H1 (cell line): ENCODE results near the gene MEF2A. TPM values are rescaled to one million over a fixed set of nuclear protein-coding genes. Genes with fewer than 3 reads are reported as not detected.

Experiments
- CTCF ChIA-PET: fragments of 300-600 bp; sonication (Branson Sonifier 250); formaldehyde crosslinking; loops from one replicate; lab custom pipeline; 2021; ENCODE audit not compliant: partially characterized antibody; lab: Charles Lee
- POLR2A ChIA-PET: fragments of 300-600 bp; sonication (Branson Sonifier 250); formaldehyde crosslinking; loops from one replicate; lab custom pipeline; 2021; ENCODE audit warnings: inconsistent platforms; ENCODE audit not compliant: partially characterized antibody; lab: Charles Lee
- DNase-seq, 2 experiments: peaks; one replicate each; pipeline versions ENCODE4 v3.0.0 to v3.0.0-alpha.2; 2010 to 2022; ENCODE audit warnings: low spot score in 2 of 2, low read depth in 1 of 2, mixed read lengths in 1 of 2
- FAIRE-seq: peaks from 2 replicates; lab custom pipeline; 2011; peaks lifted over from hg19 to GRCh38; lab: Jason Lieb, UNC
- H2AFZ ChIP-seq: 2 replicates; pipeline ENCODE4 v1.8.1; 2012; ENCODE audit warnings: low read length, inconsistent platforms
- H2AK5ac ChIP-seq: 2 replicates; pipeline ENCODE4 v1.6.1; 2013; ENCODE audit warnings: low read depth, low read length
- H2BK120ac ChIP-seq: replicated peaks from 2 replicates; pipeline ENCODE3; 2013; ENCODE audit warnings: low read depth, low read length, inconsistent platforms
- H2BK12ac ChIP-seq: 2 replicates; pipeline ENCODE4 v1.6.1; 2013; ENCODE audit warnings: low read depth, low read length
- H2BK15ac ChIP-seq: 2 replicates; pipeline ENCODE4 v1.6.1; 2013; ENCODE audit warnings: low read length
- H2BK20ac ChIP-seq: 2 replicates; pipeline ENCODE4 v1.6.1; 2013; ENCODE audit warnings: low read length
- H2BK5ac ChIP-seq: 2 replicates; pipeline ENCODE4 v1.6.1; 2013; ENCODE audit warnings: low read depth, low read length
- H3K14ac ChIP-seq: 2 replicates; pipeline ENCODE4 v1.6.1; 2013; ENCODE audit warnings: inconsistent platforms; ENCODE audit not compliant: insufficient read length
- H3K18ac ChIP-seq: 2 replicates; pipeline ENCODE4 v1.6.1; 2013; ENCODE audit warnings: low read length; ENCODE audit errors: extremely low read depth
- H3K23ac ChIP-seq: 2 replicates; pipeline ENCODE4 v1.6.1; 2013; ENCODE audit warnings: inconsistent platforms; ENCODE audit not compliant: insufficient read length
- H3K23me2 ChIP-seq: 2 replicates; pipeline ENCODE4 v1.6.1; 2013; ENCODE audit warnings: low read depth, low read length
- H3K27ac ChIP-seq: 2 replicates; pipeline ENCODE4 v1.6.1; 2011; ENCODE audit warnings: low read depth, low read length, inconsistent platforms
- H3K27me3 ChIP-seq, 4 experiments: replicated peaks in 1 of 4; 1 replicate in 1 of 4; 2 replicates in 3 of 4; pipeline versions ENCODE4 v1.6.1 to v1.8.1; 2011 to 2013; ENCODE audit warnings: low read length in 3 of 4, mild to moderate bottlenecking in 3 of 4, inconsistent platforms in 2 of 4, mixed read lengths in 2 of 4, moderate library complexity in 1 of 4; ENCODE audit not compliant: control insufficient read depth in 3 of 4, insufficient read depth in 3 of 4; ENCODE audit errors: extremely low read depth in 1 of 4
- H3K36me3 ChIP-seq, 4 experiments: 2 replicates each; pipeline versions ENCODE4 v1.6.1 to v1.8.1; 2011 to 2013; ENCODE audit warnings: mild to moderate bottlenecking in 4 of 4, low read length in 3 of 4, moderate library complexity in 2 of 4, control low read depth in 1 of 4, inconsistent platforms in 1 of 4; ENCODE audit not compliant: insufficient read depth in 4 of 4, control insufficient read depth in 2 of 4
- H3K4ac ChIP-seq: replicated peaks from 2 replicates; pipeline ENCODE3; 2013; ENCODE audit warnings: low read length, low read depth, mixed read lengths, inconsistent platforms; ENCODE audit not compliant: insufficient read length
- H3K4me1 ChIP-seq, 4 experiments: replicated peaks in 1 of 4; 1 replicate in 1 of 4; 2 replicates in 3 of 4; pipeline versions ENCODE4 v1.6.1 to v1.8.1; 2011 to 2013; ENCODE audit warnings: low read length in 3 of 4, inconsistent platforms in 2 of 4, mixed read lengths in 1 of 4; ENCODE audit not compliant: insufficient read depth in 4 of 4, control insufficient read depth in 3 of 4
- H3K4me2 ChIP-seq, 2 experiments: 2 replicates each; pipeline versions ENCODE4 v1.6.1 to v1.8.1; 2011 to 2013; ENCODE audit warnings: low read depth in 2 of 2, low read length in 2 of 2, control low read depth in 1 of 2, inconsistent platforms in 1 of 2, mild to moderate bottlenecking in 1 of 2; ENCODE audit not compliant: insufficient read depth in 1 of 2
- H3K4me3 ChIP-seq, 4 experiments: fragments of 200-600, 300-600 bp in 1 of 4; sonication (generic), shearing (Covaris generic), sonication (Bioruptor Twin) in 1 of 4; 2 replicates each; pipeline versions ENCODE4 v1.5.1 to v1.8.1; 2011 to 2016; ENCODE audit warnings: low read length in 4 of 4, low read depth in 3 of 4, control low read depth in 2 of 4, inconsistent platforms in 2 of 4, mild to moderate bottlenecking in 2 of 4, mixed read lengths in 1 of 4, moderate library complexity in 1 of 4; ENCODE audit not compliant: insufficient read depth in 2 of 4; ENCODE audit errors: extremely low read depth in 1 of 4
- H3K56ac ChIP-seq: replicated peaks from 2 replicates; pipeline ENCODE3; 2013; ENCODE audit warnings: low read depth, mild to moderate bottlenecking, mixed read lengths, low read length, inconsistent platforms; ENCODE audit not compliant: insufficient read length
- H3K79me1 ChIP-seq: 2 replicates; pipeline ENCODE4 v1.6.1; 2013; ENCODE audit warnings: low read depth, low read length, control low read depth
- H3K79me2 ChIP-seq, 2 experiments: 2 replicates each; pipeline versions ENCODE4 v1.6.1 to v1.8.1; 2012 to 2013; ENCODE audit warnings: low read length in 2 of 2, mild to moderate bottlenecking in 2 of 2, inconsistent platforms in 1 of 2; ENCODE audit not compliant: insufficient read depth in 2 of 2, control insufficient read depth in 1 of 2
- H3K9ac ChIP-seq, 4 experiments: replicated peaks in 1 of 4; 1 replicate in 1 of 4; 2 replicates in 3 of 4; pipeline versions ENCODE4 v1.6.1 to v1.8.1; 2011 to 2013; ENCODE audit warnings: low read depth in 3 of 4, low read length in 3 of 4, control low read depth in 2 of 4, mild to moderate bottlenecking in 2 of 4, moderate library complexity in 2 of 4, inconsistent platforms in 1 of 4; ENCODE audit errors: extremely low read depth in 1 of 4
- H3K9me3 ChIP-seq, 2 experiments: 2 replicates each; pipeline versions ENCODE4 v1.6.1 to v1.8.1; 2012 to 2013; ENCODE audit warnings: mild to moderate bottlenecking in 2 of 2, moderate library complexity in 2 of 2, control low read depth in 1 of 2, inconsistent platforms in 1 of 2, low read depth in 1 of 2, low read length in 1 of 2, mixed read lengths in 1 of 2; ENCODE audit not compliant: insufficient read depth in 2 of 2
- H4K20me1 ChIP-seq, 2 experiments: replicated peaks in 1 of 2; 2 replicates each; pipeline versions ENCODE3 to v1.8.1; 2011 to 2013; ENCODE audit warnings: inconsistent platforms in 2 of 2, low read length in 2 of 2, mild to moderate bottlenecking in 1 of 2; ENCODE audit not compliant: insufficient read depth in 2 of 2, control insufficient read depth in 1 of 2
- H4K5ac ChIP-seq: 2 replicates; pipeline ENCODE4 v1.6.1; 2013; ENCODE audit warnings: low read length, low read depth, mixed read lengths, inconsistent platforms; ENCODE audit not compliant: insufficient read length
- H4K8ac ChIP-seq: 2 replicates; pipeline ENCODE4 v1.8.0; 2013; ENCODE audit warnings: mild to moderate bottlenecking, moderate library complexity, low read length, inconsistent platforms; ENCODE audit not compliant: insufficient read depth; ENCODE audit errors: extremely low read depth
- H4K91ac ChIP-seq: replicated peaks from 2 replicates; pipeline ENCODE3; 2013; ENCODE audit warnings: low read length, mixed read lengths, inconsistent platforms; ENCODE audit not compliant: insufficient read length
- E2F6 ChIP-seq: IDR thresholded peaks from 2 replicates; pipeline ENCODE4 v1.6.1; 2012; ENCODE audit warnings: inconsistent platforms
- GABPA ChIP-seq: IDR thresholded peaks from 2 replicates; pipeline ENCODE4 v1.6.1; 2011; ENCODE audit warnings: mild to moderate bottlenecking, low read length, moderate library complexity, borderline replicate concordance; ENCODE audit not compliant: insufficient read depth
- KDM5A ChIP-seq: fragments of 200-600 bp; IDR thresholded peaks from 2 replicates; pipeline ENCODE4 v1.7.1; 2012; ENCODE audit warnings: mild to moderate bottlenecking, low read length, inconsistent platforms, mixed read lengths
- POLR2A ChIP-seq, 2 experiments: IDR thresholded peaks; 1 replicate in 1 of 2; 2 replicates in 1 of 2; pipeline ENCODE4 v1.6.1; 2011; ENCODE audit warnings: low read depth in 2 of 2, low read length in 2 of 2, mild to moderate bottlenecking in 2 of 2; ENCODE audit errors: control extremely low read depth in 1 of 2
- POU5F1 ChIP-seq: IDR thresholded peaks from 2 replicates; pipeline ENCODE4 v1.6.1; 2011; ENCODE audit warnings: low read depth, mild to moderate bottlenecking, low read length, moderate library complexity
- TAF1 ChIP-seq: IDR thresholded peaks from 2 replicates; pipeline ENCODE4 v1.6.1; 2011; ENCODE audit warnings: mild to moderate bottlenecking, low read depth, low read length
- WGBS, 2 experiments: shearing (Covaris generic) in 1 of 2; methylation state at CpG; one replicate each; pipeline versions ENCODE4 v1.1.6 to v1.1.7; 2013 to 2015; ENCODE audit warnings: low lambda C conversion rate in 2 of 2, mixed read lengths in 2 of 2, inconsistent platforms in 1 of 2, low coverage in 1 of 2, missing lambda C conversion rate in 1 of 2; ENCODE audit not compliant: insufficient replicate concordance in 2 of 2, insufficient coverage in 1 of 2, insufficient read length in 1 of 2; ENCODE audit errors: extremely low coverage in 1 of 2, missing lambda C conversion rate in 1 of 2; 5-methylcytosine and 5-hydroxymethylcytosine counted together
- polyA plus RNA-seq, 7 experiments: library from polyadenylated mRNA; depleted of rRNA in 3 of 7; stranded (reverse) in 5 of 7; unstranded in 2 of 7; fragments of >200 nt in 5 of 7; fragments of 200-250 nt in 2 of 7; gene quantifications; 1 replicate in 5 of 7; 2 replicates in 1 of 7; 4 replicates in 1 of 7; pipeline versions ENCODE4 v1.2.1 to v1.2.3, GENCODE V29; 2011 to 2013; ENCODE audit warnings: missing spikeins in 2 of 7, mixed read lengths in 2 of 7
- total RNA-seq: library from RNA; stranded (reverse); fragmentation: NEBNext Ultra II Directional; extraction: Animal tissue kit (Norgen Biotek cat#: 25700); gene quantifications from 2 replicates; pipeline ENCODE4 v1.2.1, GENCODE V29; 2021
- TF ChIP-seq, protein P1 (sequence below): IDR thresholded peaks from 2 replicates; pipeline ENCODE4 v1.6.1; 2011; ENCODE audit warnings: low read length, improper control_type of control experiment
- TF ChIP-seq, protein P2 (sequence below), 3 experiments: IDR thresholded peaks; 1 replicate in 2 of 3; 2 replicates in 1 of 3; pipeline versions ENCODE4 v1.5.1 to v1.6.1; 2011; ENCODE audit warnings: low read length in 3 of 3, mild to moderate bottlenecking in 3 of 3, inconsistent platforms in 2 of 3, low read depth in 1 of 3, moderate library complexity in 1 of 3; ENCODE audit not compliant: insufficient read depth in 1 of 3; ENCODE audit errors: control extremely low read depth in 1 of 3
- TF ChIP-seq, protein P3 (sequence below): IDR thresholded peaks from 2 replicates; pipeline ENCODE4 v1.6.1; 2011; ENCODE audit warnings: low read depth, mild to moderate bottlenecking, low read length; ENCODE audit not compliant: insufficient read depth

The MEF2A gene
- total and polyA plus RNA-seq, 2 of the 8 experiments (the other 6 are each of a cell fraction or from before 2014, with no cell fraction given), result 15.6 to 22.5 TPM

DNA sequence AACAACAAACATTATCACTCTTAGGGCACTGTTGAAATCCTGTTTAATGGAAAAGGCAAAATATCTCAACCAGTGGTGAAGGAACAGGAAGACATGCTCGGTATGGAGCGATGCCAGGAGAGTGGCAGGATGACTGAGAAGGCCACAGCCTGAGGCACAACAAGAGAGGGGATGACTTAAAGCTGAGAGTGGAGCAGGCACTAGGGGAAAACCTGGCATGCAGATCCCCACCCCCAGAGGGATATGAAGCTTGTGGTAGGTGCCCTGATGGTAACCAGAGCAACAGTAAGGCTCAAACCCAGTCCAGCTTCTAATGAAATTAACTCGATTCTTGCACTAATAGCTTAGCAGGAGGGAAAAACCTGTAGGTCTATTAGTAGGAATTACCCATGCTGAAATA, 127.0 kb downstream of the MEF2A start:
- H3K18ac ChIP-seq, result no peak overlapping the region
- H2BK20ac ChIP-seq, result no peak overlapping the region
- POLR2A ChIA-PET, result interaction anchor here (1.2 kb wide), 2 partner anchors 11 to 14 kb away, joined by 3 to 4 read pairs; no protein-coding TSS in a partner anchor
- H4K91ac ChIP-seq, result no peak overlapping the region
- no peak overlapping the region for H2BK12ac ChIP-seq
- no peak overlapping the region for H2BK5ac ChIP-seq
- H3K14ac ChIP-seq, result no peak overlapping the region
- FAIRE-seq, result no peak
- H3K4me2 ChIP-seq, result no peak overlapping the region
- H3K23me2 ChIP-seq, result no peaks in the 10 kb centered on the region
- H3K27me3 ChIP-seq, result no peaks in the 10 kb centered on the region
- no peak overlapping the region for H2BK120ac ChIP-seq
- H2AFZ ChIP-seq, result no peak overlapping the region
- CTCF ChIA-PET, result interaction anchor here (0.6 to 4.7 kb wide), 4 partner anchors 12 to 35 kb away, joined by 3 to 30 read pairs (median 3); no protein-coding TSS in a partner anchor
- DNase-seq, result no peak
- H3K23ac ChIP-seq, result no peak overlapping the region
- H3K79me1 ChIP-seq, result no peaks in the 10 kb centered on the region
- H4K20me1 ChIP-seq, result no peaks in the 10 kb centered on the region
- no peak overlapping the region for H3K4me3 ChIP-seq
- H4K5ac ChIP-seq, result no peak overlapping the region
- no peak overlapping the region for H2AK5ac ChIP-seq
- no peak overlapping the region for H3K4ac ChIP-seq
- no peak overlapping the region for H3K27ac ChIP-seq
- H3K9ac ChIP-seq, result no peak overlapping the region
- H3K36me3 ChIP-seq, result peaks cover 0 to 12% (median 6%) of the 10 kb centered on the region in 4 experiments; a peak in 5 of 8 replicates
- no peaks in the 10 kb centered on the region for H3K79me2 ChIP-seq
- H3K4me1 ChIP-seq, result no peaks in the 10 kb centered on the region
- H3K56ac ChIP-seq, result no peak overlapping the region
- H4K8ac ChIP-seq, result no peak overlapping the region
- no peaks in the 10 kb centered on the region for H3K9me3 ChIP-seq
- no peak overlapping the region for H2BK15ac ChIP-seq
- 96% methylated on average over 3 of the region's 3 CpGs; no CpG with 5 or more reads in 1 of the 2 experiments for WGBS, 2 experiments
- TF ChIP-seq TAF1 (no peak), POU5F1 (no peak), E2F6 (no peak), KDM5A (no peak), GABPA (no peak), POLR2A (IDR thresholded peaks at IDR 0.05; ENCODE audit: control extremely low read depth in 1 of 2, low read depth in 2 of 2, low read length in 2 of 2) (no peak)
- TF ChIP-seq, protein P1, sequence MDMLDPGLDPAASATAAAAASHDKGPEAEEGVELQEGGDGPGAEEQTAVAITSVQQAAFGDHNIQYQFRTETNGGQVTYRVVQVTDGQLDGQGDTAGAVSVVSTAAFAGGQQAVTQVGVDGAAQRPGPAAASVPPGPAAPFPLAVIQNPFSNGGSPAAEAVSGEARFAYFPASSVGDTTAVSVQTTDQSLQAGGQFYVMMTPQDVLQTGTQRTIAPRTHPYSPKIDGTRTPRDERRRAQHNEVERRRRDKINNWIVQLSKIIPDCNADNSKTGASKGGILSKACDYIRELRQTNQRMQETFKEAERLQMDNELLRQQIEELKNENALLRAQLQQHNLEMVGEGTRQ, result no peak
- TF ChIP-seq, protein P2, sequence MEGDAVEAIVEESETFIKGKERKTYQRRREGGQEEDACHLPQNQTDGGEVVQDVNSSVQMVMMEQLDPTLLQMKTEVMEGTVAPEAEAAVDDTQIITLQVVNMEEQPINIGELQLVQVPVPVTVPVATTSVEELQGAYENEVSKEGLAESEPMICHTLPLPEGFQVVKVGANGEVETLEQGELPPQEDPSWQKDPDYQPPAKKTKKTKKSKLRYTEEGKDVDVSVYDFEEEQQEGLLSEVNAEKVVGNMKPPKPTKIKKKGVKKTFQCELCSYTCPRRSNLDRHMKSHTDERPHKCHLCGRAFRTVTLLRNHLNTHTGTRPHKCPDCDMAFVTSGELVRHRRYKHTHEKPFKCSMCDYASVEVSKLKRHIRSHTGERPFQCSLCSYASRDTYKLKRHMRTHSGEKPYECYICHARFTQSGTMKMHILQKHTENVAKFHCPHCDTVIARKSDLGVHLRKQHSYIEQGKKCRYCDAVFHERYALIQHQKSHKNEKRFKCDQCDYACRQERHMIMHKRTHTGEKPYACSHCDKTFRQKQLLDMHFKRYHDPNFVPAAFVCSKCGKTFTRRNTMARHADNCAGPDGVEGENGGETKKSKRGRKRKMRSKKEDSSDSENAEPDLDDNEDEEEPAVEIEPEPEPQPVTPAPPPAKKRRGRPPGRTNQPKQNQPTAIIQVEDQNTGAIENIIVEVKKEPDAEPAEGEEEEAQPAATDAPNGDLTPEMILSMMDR (IDR thresholded peaks at IDR 0.05; ENCODE audit: control extremely low read depth in 1 of 3, insufficient read depth in 1 of 3, low read depth in 1 of 3, low read length in 3 of 3), result no peak
- TF ChIP-seq, protein P3, sequence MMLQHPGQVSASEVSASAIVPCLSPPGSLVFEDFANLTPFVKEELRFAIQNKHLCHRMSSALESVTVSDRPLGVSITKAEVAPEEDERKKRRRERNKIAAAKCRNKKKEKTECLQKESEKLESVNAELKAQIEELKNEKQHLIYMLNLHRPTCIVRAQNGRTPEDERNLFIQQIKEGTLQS, result no peak
